H54 (cell line): ENCODE data around the gene LBH.

Experiments
- DNase-seq: peaks from one replicate; pipeline ENCODE4 v3.0.0; 2011; ENCODE audit warnings: low spot score, mixed read lengths; ENCODE audit not compliant: insufficient read length
- FAIRE-seq: peaks from 3 replicates; lab custom pipeline; 2011; peaks lifted over from hg19 to GRCh38; lab: Jason Lieb, UNC
- POLR2A ChIP-seq: IDR thresholded peaks from 2 replicates; pipeline ENCODE4 v1.6.1; 2011; ENCODE audit warnings: low read depth, mild to moderate bottlenecking, low read length

LBH gene

GRCh38 chr2:30234180-30234971 lies 3.0 kb downstream of the LBH start:
- DNase-seq (peak; percentile 64), FAIRE-seq (no peak)
- no peak for TF ChIP-seq POLR2A

GRCh38 chr2:30235008-30235655 lies 3.8 kb downstream of the LBH start:
- FAIRE-seq (no peak), DNase-seq (no peak)
- TF ChIP-seq POLR2A: no peak

GRCh38 chr2:30235859-30236535 lies 4.7 kb downstream of the LBH start:
- FAIRE-seq: no peak
- TF ChIP-seq POLR2A: no peak
- no peak for DNase-seq

- DNase-seq: no peak
- no peak for FAIRE-seq
- no peak for TF ChIP-seq POLR2A
Measured at GRCh38 chr2:30236591-30237238, 5.4 kb downstream of the LBH start.

GRCh38 chr2:30237239-30237965 lies 6.1 kb downstream of the LBH start:
- DNase-seq: no peak
- TF ChIP-seq POLR2A: no peak
- FAIRE-seq: no peak

- DNase-seq (no peak), FAIRE-seq (no peak)
- TF ChIP-seq POLR2A: no peak
Measured at GRCh38 chr2:30237966-30238800, 6.8 kb downstream of the LBH start.

GRCh38 chr2:30239308-30239985 lies 8.1 kb downstream of the LBH start:
- DNase-seq: peak; percentile 76
- FAIRE-seq: no peak
- TF ChIP-seq POLR2A: no peak

GRCh38 chr2:30239986-30240752 lies 8.8 kb downstream of the LBH start:
- TF ChIP-seq POLR2A: no peak
- DNase-seq: no peak
- FAIRE-seq: no peak

- TF ChIP-seq POLR2A: no peak
- DNase-seq (no peak), FAIRE-seq (no peak)
Measured at GRCh38 chr2:30243231-30243630, 11.9 kb downstream of the LBH start.

GRCh38 chr2:30245364-30245763 lies 14.0 kb downstream of the LBH start:
- FAIRE-seq: no peak
- TF ChIP-seq POLR2A: no peak

GRCh38 chr2:30248791-30249190 lies 17.5 kb downstream of the LBH start:
- no peak for FAIRE-seq
- TF ChIP-seq POLR2A: no peak
- no peak for DNase-seq

More at GRCh38 chr2:30245364-30245763, 14.0 kb downstream of the LBH start:
- DNase-seq: no peak
